ENCODE measurements around the gene GFOD1.
"Not testable (repeated sequence)": the region's sequence is repeated elsewhere in the genome, so short reads cannot be mapped to it uniquely, and the experiment has no call there.

Gene GFOD1

DNA sequence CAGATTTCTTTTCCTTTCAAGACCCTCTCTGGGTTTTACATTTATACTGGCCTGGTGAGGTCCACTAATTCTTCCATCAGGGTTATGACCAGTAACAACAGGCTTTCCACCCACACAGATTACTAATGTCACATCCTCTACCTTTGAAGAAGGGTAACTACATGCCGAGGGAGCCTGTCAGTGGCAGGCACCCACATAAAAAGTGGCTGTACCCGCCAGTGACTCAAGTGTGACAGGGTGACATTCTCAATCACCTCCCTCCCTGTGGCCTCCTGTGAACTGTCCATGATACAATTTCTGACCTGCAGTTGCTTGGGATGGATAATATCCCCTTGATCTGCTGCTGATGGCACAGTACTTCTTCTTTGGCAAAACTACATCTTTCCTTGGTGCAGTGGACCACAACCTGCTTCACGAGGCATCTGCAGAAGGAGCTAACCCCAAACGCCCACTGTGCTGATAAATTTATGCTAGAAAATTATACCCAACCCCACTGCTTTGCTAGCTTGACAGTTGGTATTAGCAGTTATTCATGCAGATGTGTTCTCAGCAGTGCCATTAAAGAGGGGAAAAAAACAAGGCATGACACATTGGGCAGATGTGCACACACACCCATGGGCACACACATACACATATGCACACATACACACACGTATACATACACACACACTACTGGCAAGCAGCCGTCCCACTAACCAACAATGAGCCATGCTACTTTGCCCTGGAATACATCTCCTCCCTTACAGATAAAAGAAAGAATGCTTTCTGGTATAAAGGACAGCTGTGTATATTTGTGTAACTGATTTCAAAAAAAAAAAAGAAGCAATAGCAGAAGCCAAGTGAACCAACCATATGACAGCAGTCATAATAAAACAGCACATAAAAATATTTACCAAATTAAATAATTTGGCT lies 20.8 kb downstream of the GFOD1 start:
- no peak for DNase-seq (ENCODE audit: low spot score)

- no peak for DNase-seq (ENCODE audit: low spot score)
Observed at GRCh38 chr6:13465734-13466133, 21.7 kb downstream of the GFOD1 start.

DNA sequence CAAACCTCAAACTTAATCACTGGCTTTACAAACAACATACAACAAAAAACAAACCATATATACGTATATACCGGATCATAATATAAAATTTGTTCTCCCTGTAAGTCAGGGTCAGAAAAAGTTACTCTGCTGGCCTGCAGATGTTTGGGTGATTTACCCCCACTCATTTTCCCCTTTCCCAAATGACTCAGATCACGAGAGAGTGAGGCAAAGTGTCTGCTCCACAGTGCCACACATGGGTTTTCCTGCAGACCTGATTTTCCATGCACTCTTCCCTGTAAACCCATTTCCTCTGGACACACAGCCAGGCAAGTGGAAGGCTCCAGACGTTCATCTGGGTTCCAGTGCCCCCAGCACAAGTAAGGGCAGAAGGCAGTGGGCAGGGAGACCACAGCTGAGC lies 23.5 kb downstream of the GFOD1 start:
- DNase-seq (ENCODE audit: low spot score) = no peak

DNA sequence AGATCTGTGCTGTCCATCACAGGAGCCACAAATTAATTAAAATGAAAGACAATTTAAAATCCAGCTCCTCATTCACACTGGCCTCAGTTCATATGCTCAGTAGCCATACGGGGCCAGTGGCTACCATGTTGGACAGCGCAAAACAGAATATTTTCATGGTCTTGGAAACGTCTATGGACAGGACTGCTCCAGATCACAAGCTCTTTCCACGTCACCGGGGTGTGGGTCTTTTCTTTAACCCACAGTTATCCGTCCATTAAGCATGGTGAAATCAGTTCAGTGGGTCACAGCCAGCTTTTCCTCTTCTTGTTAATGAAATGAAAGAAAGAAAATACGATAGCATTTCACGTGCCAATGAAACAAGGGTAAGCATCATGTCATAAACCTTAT lies 24.1 kb downstream of the GFOD1 start:
- DNase-seq (ENCODE audit: low spot score) = no peak

GRCh38 chr6:13462458-13463327 lies 24.7 kb downstream of the GFOD1 start:
- DNase-seq (ENCODE audit: low spot score) = no peak

DNA sequence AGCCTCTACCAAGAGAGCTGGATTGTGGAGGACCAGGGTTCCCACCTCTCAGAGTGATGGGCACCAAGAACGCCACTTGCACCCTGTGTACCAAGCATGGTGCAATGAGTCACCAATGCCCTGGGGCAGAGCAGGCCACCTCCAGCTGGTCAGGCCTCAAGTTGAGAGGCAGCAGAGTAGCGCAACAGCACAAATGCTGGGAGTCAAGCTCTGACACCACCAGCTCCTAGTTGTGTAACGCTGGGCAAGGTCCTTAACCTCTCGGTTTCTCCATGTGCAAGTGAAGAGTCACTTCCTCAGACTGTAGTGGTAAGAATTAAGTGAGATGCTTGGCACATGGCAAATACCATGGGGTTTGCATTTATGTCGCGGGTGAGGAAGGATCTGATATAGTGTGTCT lies 25.6 kb downstream of the GFOD1 start:
- no peak for DNase-seq (ENCODE audit: low spot score)

DNA sequence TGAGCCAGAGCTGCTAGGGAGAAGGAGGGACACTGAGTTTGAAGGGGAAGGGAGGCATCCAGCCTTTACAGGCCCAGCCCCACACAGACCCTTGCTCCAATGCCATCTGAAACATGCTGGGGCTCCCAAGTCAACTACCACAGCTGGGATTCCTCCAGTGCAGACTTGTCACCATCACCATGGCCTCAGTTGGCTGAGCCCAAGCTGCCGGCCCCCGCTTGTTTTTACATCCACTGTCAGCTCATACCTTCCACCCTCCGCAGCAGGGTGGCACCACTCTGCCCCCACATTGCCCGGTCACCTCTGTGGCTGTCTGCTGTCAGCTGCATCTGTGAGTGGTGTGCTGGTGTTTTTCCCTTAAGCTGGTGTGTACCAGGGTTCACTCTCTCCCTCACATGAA lies 26.1 kb downstream of the GFOD1 start:
- no peak for DNase-seq (ENCODE audit: low spot score)

GRCh38 chr6:13460289-13460688 lies 27.1 kb downstream of the GFOD1 start:
- DNase-seq (ENCODE audit: low spot score) = not testable (repeated sequence)

DNA sequence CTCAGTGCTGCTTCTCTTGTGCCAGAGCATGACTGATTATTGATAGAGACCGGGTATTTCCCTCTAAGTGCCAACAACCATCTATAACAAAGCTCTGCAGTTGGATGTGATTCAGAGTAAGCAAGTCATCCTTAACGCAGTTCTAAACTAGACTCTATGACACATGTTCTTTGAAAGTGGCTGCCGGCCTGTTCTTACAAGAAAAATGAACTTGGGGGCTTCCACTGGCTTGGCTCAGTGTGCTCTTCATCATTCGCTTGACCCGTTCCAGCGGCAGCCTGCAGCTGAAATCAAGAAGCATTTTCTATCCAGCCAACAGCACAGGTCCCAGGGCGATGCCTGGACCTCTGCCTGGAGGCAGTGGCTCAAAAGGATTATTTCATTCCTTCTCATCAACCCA lies 29.8 kb downstream of the GFOD1 start:
- no peak for DNase-seq (ENCODE audit: low spot score)

GRCh38 chr6:13455552-13455966 lies 31.8 kb downstream of the GFOD1 start:
- no peak for DNase-seq (ENCODE audit: low spot score)

DNA sequence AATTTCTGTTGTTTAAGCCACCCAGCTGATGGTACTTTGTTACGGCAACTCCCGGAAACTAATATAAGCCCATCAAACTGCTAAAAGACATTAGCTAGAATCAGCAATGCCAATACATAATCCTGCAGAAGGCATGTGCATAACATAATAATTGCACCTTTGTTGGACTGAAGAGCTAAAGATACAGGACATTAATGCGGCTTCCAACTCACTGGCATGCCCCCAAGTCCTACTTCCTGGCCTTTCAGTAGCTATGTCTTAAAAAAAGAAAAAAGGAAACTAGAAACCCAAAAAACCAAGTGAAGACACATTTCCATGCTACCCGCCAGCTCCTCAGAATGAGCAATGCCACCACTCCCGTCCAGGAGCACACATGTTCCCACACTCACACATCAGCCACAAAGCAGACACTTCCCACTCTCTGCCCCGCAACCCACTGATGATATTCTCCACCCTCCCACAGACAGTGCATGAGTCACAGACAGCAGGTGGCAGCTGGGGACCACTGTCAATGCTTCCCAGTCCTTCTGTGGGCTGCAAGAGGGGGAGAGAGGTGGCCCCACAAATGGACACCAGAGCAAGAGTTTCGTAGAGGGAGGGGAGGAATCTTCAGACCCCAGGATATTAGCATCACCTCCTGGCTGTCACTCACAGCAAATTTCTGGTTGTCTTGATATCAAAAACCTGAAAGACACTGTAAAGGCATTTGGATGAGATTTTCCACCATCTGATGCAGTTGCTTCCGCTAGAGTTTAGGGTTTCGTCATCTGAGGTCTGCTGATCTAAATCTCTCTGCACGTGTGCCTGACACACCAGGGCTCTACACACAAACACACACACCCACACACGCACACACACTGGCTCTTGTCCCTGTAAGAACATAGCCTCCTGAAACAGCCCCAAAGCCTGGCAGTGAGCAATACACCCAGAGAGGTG lies 32.8 kb downstream of the GFOD1 start:
- DNase-seq (ENCODE audit: low spot score) = no peak

DNA sequence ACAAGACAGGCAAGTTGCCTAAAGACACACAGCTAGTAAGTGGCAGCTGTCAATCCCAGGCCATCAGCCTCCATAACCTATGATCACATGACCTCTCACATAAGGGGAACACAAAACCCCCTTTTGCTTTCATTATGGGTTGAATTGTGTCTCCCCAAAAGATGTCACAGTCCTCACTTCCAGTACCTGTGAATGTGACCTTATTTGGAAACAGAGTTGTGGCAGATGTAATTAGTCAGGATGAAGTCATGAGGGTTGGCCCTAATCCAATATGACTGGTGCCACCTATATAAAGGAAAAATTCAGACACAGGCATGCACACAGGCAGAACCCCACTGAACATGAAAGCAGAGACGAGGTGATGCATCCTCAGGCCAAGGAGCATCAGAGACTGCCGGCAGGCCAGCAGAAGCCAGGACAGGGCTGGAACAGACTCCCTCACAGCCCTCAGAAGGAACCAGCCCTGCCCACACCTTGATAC lies 33.6 kb downstream of the GFOD1 start:
- peak; percentile 31 for DNase-seq (ENCODE audit: low spot score)

DNA sequence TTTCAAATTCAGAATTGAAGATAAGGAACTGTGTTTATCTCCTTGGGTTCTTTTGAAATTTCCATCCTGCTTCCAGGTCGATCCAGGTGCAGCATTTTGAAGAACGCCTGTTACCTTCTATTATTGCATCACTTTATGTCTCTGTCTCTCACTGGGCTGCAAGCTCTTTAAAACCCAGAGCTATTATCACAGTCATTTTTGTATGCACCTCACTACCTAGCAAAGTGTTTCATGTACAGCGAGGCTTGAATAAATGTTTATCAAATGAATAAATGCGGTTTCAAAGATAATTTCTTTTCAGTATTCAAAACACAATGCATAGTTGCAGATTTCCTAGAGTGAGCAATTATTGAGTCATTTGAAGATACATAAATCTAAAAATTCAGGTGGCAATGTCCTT lies 34.2 kb downstream of the GFOD1 start:
- no peak for DNase-seq (ENCODE audit: low spot score)

GRCh38 chr6:13452346-13453117 lies 34.9 kb downstream of the GFOD1 start:
- DNase-seq (ENCODE audit: low spot score) = no peak

DNA sequence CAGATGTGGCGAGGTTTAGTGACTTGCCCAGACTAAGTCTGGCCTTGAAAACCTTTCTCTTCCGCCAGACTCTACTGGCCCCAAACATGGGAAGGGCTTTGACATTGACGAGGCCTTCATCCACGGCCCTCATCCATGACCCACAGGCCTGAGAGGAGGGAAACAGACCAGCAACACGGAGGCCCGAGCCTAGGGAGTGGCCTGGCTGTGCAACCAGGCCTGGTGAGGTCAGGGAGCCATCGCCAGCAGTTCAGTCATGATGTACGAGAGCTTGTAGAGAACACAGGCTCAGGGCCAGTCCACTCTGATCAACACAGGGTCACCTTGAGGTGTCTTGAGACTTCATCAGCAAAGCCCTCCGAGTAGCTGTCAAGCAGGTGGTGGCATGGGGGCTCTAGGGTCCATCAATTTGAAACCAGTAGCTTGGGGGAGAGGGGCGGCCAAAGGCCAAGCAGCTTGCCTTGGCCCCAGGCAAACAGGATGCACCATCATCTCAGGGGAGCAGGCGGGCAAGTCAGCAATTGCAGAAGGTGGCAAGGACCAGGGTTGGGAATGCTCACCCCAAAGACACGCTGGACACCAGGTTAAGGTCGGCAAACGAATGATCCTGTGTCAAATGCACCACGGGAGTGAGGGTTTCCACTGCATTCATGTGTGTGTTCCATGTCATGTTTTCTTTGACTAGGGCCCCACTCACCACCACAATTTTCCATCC lies 36.1 kb downstream of the GFOD1 start:
- no peak for DNase-seq (ENCODE audit: low spot score)

DNA sequence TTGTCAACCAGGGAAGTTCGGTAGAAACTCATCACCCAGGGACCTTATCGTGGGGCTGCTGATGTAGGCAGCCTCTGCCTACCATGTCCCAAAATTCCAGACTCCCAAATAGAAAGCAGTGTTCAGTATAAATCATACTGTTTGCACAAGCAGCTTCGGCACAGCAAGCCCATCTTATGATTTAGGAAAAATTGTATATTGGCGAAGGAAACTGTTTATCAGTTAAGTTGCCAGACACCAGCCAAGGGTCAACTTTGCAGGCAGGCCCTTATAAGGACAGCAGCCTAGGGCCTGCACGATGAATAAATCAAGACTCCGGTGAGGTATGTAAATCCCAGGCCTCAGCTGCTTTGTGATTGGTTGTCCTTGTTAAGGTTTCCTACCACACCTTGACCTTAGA lies 36.8 kb downstream of the GFOD1 start:
- DNase-seq (ENCODE audit: low spot score) = no peak

DNA sequence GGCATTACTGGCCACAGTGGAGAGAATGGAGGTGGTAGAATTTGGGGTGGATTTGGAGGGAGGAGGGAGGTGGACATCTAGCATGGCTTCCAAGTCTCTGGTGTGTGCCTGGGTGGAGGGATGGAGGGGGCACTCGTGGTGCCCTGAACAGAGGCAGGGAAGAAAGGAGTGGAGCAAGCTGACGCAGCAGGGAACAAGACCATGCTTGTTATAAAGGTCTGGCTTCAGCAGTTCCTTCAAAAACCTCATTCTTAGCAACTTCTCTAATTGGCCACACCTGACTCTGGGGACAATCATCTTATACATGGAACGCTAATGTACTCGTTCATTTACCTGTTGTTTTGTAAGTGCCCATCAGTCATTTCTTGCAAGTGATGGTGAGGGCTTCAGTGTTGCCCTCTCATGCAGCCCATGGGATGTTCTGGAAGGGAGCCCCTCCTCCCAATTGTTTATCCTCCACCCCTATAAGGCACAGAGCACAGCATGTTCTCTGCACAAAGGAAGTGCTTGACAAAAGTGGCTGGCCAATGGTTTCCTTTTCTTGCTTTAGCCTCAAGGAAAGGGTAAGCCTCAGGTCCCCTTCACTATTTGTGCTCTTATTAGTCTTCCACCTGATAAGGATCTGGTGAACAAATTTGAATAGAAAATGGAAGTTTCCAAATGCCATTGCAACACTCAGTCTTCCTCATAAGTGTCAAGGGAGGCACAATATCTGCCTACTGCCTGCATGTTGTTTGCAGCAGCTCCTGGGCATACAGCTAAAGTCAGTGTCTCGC lies 39.3 kb downstream of the GFOD1 start:
- DNase-seq (ENCODE audit: low spot score) = no peak

DNA sequence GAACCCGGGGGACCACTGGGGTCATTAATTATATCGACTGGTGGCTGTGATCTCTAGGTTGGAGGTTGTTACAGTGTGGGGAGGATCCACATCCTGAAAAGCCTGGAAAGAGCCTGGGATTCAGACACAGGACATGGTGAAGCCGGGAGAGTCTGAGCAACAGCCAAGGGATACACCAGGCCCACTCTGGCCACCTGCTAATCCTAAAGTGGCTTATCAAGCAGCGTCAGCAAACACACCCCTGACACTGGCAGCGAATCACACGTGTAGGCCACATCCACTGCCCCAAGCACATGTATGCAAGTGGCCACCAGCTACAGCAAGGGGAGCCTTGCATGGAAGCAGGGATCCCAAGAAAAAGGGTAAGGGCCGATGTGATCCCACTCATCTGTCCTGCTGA lies 41.0 kb downstream of the GFOD1 start:
- no peak for DNase-seq (ENCODE audit: low spot score)

DNA sequence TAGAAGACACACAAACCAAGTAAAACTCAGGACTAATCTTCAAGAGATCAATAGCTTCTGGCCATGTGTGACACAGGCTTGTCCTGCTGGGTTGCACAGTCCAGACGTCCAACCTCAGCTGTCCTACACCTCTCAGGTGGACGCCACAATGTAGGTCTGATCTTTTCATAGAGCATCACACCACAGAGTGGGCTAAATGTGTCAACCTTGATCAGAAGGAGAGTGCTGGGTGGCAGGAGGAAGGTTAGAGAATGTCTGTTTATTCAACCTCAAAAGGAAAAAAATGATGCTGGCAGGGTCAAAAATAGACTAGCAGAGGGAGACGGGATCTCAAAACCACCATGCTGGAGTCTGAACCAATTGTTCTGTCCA lies 41.7 kb downstream of the GFOD1 start:
- DNase-seq (ENCODE audit: low spot score) = no peak

Data from SK-N-DZ (cell line).